ENCODE results near the gene GAS2. TPM values are rescaled to one million over a fixed set of nuclear protein-coding genes. Genes with fewer than 3 reads are reported as not detected.

GAS2 gene
- 1.2 and 10.3 TPM in 2 replicates for total RNA-seq

DNA sequence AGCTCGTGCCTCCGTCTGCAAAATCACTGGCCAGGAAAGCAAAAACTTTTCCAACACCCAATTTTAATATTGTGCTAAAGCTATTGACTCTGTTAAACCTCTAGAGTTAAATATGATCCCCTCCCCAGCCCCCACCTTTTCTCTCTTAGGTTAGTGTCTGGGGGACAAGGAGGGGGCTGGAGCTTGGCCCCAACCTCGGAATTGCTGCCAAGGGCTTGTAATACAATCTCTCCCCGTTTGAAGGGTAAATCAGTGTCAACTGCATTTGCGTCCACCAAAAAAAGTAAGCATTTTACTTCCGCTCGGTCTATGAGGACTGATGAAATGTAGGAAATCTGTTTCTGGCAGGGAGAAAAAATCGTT is at the start of gene GAS2:
GAS2 (plus strand) TSS at position 287 of the 363 bp plus-strand sequence. CDS start 8,259 bp downstream, outside the sequence.
- TF ChIP-seq, protein P1, sequence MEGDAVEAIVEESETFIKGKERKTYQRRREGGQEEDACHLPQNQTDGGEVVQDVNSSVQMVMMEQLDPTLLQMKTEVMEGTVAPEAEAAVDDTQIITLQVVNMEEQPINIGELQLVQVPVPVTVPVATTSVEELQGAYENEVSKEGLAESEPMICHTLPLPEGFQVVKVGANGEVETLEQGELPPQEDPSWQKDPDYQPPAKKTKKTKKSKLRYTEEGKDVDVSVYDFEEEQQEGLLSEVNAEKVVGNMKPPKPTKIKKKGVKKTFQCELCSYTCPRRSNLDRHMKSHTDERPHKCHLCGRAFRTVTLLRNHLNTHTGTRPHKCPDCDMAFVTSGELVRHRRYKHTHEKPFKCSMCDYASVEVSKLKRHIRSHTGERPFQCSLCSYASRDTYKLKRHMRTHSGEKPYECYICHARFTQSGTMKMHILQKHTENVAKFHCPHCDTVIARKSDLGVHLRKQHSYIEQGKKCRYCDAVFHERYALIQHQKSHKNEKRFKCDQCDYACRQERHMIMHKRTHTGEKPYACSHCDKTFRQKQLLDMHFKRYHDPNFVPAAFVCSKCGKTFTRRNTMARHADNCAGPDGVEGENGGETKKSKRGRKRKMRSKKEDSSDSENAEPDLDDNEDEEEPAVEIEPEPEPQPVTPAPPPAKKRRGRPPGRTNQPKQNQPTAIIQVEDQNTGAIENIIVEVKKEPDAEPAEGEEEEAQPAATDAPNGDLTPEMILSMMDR (conservative IDR thresholded peaks at IDR 0.05; ENCODE audit: low read depth, low read length): no peak
- peak within 1 kb of the TSS; percentile 51 for H3K4me3 ChIP-seq (ENCODE audit: low read depth, low read length)
- no peak for DNase-seq (ENCODE audit: low read depth)

DNA sequence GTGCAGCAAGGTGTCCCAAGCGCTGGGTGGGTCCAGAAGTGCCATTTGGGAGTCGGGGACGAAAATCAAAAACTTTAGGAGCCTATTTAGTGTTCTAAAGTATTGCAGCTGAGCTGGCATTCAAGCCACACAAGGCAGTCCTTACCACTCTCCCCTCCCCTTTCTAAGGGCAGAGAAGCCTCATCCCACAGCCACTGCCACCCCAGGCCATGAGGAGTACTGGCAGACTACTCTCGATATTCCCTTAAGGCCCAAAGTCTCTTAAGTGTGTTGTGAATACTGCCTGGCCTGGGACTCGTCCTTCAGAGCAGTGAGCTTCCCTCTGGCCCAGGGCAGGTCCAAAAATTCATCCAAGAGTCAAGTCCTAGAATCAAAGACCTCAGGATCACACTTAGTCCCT is 48.5 kb upstream of the GAS2 start:
- H3K4me3 ChIP-seq (ENCODE audit: low read depth, low read length): no peak overlapping the region
- TF ChIP-seq, protein P1 (conservative IDR thresholded peaks at IDR 0.05; ENCODE audit: low read depth, low read length): no peak
- no peak for DNase-seq (ENCODE audit: low read depth)

DNA sequence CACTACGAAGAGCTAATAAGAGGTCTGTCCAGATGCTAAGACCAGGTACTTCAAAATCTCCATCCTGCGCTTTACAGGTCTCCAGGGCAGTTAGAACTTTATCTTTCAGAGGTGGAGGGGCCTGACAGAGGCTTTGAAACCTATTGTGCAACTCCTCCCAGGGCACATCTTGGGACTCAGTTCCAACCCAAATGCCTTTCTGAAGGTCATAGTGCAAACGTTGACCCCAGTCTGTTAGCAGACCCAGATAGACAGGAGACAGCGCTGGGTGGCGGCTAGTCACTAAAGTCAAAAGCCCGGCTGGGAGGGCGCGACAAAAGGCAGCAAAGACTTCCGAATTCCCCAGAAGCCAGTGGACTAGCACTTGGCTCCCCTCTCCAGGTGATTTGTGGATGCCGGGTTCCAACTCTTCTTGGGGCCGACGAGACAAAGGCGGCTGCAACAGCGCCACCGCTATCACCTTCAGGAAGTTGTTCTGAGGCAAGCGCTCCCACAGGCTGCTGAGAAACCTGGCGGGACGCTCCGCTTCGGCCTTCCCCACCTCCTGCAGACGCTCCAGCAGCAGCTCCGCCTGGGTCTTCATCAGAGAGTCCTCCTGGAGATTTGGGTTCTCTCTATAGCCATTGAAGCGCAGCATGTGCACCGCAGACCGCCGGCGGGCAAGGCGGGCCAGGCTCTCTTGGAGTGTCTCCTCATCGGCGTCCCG is 41.5 kb upstream of the GAS2 start:
- no peak for DNase-seq (ENCODE audit: low read depth)
- TF ChIP-seq, protein P1 (conservative IDR thresholded peaks at IDR 0.05; ENCODE audit: low read depth, low read length): peak; percentile 62
- peak overlapping the region; percentile 91 for H3K4me3 ChIP-seq (ENCODE audit: low read depth, low read length)

DNA sequence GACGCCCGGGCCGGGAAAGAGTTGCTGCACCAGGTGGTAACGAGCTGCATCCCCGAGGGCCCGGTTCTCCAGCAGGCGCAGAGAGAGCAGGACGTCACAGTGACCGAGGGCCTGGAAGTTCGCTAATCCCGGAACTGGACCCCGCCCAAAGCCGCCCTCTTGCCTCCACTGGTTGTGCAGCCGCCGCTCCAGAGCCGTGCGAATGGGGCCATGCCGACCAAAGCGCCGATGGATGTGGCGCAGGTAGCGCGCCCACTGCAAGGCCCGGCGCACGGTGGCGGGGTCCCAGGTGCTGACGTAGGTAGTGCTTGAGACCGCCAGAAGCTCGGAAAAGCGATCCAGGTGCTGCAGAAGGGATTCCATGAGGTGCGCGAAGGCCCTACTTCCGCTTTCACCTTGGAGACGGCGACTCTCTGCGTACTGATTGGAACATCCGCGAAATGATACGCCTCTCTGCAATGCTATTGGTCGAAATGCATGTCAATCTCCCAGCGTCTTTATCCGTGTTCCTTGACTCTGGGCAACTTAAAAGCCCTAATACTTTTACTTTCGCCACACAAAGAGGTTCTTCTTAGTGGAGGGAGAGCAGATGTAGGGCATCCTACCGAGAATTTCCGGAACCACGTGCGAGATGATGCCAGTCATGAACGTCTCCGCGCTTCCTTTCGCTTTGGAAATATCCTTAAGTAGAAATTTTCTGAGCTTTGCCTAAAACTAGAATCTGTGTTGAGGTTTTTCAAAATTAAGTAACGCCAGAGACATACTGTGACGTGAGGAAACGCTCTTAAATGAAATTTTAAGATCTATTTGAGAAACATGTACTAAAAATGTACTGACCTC is 40.7 kb upstream of the GAS2 start, which contains the start of gene FANCF:
FANCF (minus strand) TSS at position 376 of the 840 bp plus-strand sequence; CDS start at position 363, 13 bp downstream.
- peak; percentile 96 for DNase-seq (ENCODE audit: low read depth)
- peak within 1 kb of the TSS; percentile 91 for H3K4me3 ChIP-seq (ENCODE audit: low read depth, low read length)
- TF ChIP-seq, protein P1 (conservative IDR thresholded peaks at IDR 0.05; ENCODE audit: low read depth, low read length): no peak

DNA sequence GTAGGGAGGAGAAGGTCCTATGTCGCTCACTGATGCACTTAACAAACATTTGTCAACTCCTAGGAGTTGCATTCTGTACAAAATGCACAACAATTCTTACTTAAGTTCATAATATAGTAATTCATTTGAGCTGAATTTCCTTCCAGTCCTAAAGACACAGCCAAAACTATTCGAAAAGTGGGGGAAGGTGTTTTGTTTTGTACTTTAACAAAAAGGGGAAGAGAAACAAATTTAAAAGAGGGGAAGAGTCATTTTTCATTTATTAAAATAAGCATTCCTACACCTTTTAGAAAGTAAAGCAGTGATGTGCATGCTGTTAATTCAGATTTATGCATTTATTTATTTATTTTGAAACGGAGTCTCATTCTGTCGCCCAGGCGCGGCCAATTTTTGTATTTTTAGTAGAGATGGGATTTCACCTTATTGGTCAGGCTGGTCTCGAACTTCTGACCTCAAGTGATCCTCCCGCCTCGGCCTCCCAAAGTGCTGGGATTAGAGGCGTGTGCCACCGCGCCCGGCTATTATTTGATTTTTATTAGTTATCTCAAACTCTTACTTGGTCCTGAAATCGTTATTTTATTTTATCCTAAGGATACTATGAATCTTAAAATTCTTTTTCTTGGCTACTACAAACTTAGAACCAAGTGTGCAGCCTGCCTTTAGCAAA is 39.7 kb upstream of the GAS2 start:
- peak overlapping the region; percentile 91 for H3K4me3 ChIP-seq (ENCODE audit: low read depth, low read length)
- DNase-seq (ENCODE audit: low read depth): no peak
- TF ChIP-seq, protein P1 (conservative IDR thresholded peaks at IDR 0.05; ENCODE audit: low read depth, low read length): no peak

DNA sequence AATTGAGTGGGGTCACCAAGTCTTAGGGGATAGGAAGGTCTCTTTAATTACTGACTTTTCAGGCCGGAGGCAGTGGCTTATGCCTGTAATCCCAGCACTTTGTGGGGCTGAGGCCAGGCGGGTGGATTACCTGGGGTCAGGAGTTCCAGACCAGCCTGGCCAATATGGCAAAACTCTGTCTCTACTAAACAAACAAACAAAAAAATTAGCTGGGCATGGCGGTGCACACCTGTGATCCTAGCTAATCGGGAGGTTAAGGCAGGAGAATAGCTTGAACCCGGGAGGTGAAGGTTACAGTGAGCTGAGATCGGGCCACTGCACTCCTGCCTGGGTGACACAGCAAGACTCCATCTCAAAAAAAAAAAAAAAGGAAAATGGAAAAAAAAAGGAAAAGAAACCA is 39.0 kb upstream of the GAS2 start:
- H3K4me3 ChIP-seq (ENCODE audit: low read depth, low read length): no peak overlapping the region
- DNase-seq (ENCODE audit: low read depth): no peak
- TF ChIP-seq, protein P1 (conservative IDR thresholded peaks at IDR 0.05; ENCODE audit: low read depth, low read length): no peak
